HUES6 (cell line): ENCODE measurements around the gene SNRPB.

Experiments
- H3K27ac ChIP-seq: 2 replicates; pipeline ENCODE4 v1.7.0; 2013; ENCODE audit warnings: low read depth, mild to moderate bottlenecking, low read length, inconsistent platforms
- H3K27me3 ChIP-seq: 2 replicates; pipeline ENCODE4 v1.6.1; 2013; ENCODE audit warnings: low read length; ENCODE audit not compliant: control insufficient read depth, insufficient read depth
- H3K36me3 ChIP-seq: 2 replicates; pipeline ENCODE4 v1.6.1; 2013; ENCODE audit warnings: low read length; ENCODE audit not compliant: control insufficient read depth, insufficient read depth
- H3K4me1 ChIP-seq: 2 replicates; pipeline ENCODE4 v1.6.1; 2013; ENCODE audit warnings: low read length; ENCODE audit not compliant: control insufficient read depth, insufficient read depth
- H3K4me3 ChIP-seq: 2 replicates; pipeline ENCODE4 v1.5.1; 2013; ENCODE audit warnings: low read depth, low read length
- H3K9ac ChIP-seq: one replicate; pipeline ENCODE4 v1.6.1; 2013; ENCODE audit warnings: mild to moderate bottlenecking, low read length
- H3K9me3 ChIP-seq: 2 replicates; pipeline ENCODE4 v1.6.1; 2013; ENCODE audit warnings: low read depth, low read length; ENCODE audit not compliant: control insufficient read depth, insufficient read depth

SNRPB gene

GRCh38 chr20:2455771-2456497 is 14.7 kb downstream of the SNRPB start:
- no peaks in the 10 kb centered on the region for H3K9me3 ChIP-seq
- no peak overlapping the region for H3K27ac ChIP-seq
- peaks cover 24% of the 10 kb centered on the region for H3K36me3 ChIP-seq
- H3K4me1 ChIP-seq, result no peaks in the 10 kb centered on the region
- H3K9ac ChIP-seq, result no peak overlapping the region
- H3K27me3 ChIP-seq, result no peaks in the 10 kb centered on the region
- no peak overlapping the region for H3K4me3 ChIP-seq

GRCh38 chr20:2453792-2454191 is 16.8 kb downstream of the SNRPB start:
- Histone ChIP-seq H3K9me3 (no peaks in the 10 kb centered on the region), H3K9ac (no peak overlapping the region), H3K27me3 (no peaks in the 10 kb centered on the region), H3K4me1 (no peaks in the 10 kb centered on the region), H3K36me3 (peaks cover 3% of the 10 kb centered on the region; the same call in 1 of the 2 replicates), H3K27ac (no peak overlapping the region), H3K4me3 (no peak overlapping the region)

GRCh38 chr20:2451939-2452732 is 18.5 kb downstream of the SNRPB start:
- Histone ChIP-seq H3K27ac (no peak overlapping the region), H3K36me3 (no peaks in the 10 kb centered on the region), H3K27me3 (no peaks in the 10 kb centered on the region), H3K4me3 (no peak overlapping the region), H3K4me1 (no peaks in the 10 kb centered on the region), H3K9me3 (no peaks in the 10 kb centered on the region), H3K9ac (no peak overlapping the region)

- no peak overlapping the region for H3K4me3 ChIP-seq
- no peaks in the 10 kb centered on the region for H3K36me3 ChIP-seq
- no peak overlapping the region for H3K27ac ChIP-seq
- no peak overlapping the region for H3K9ac ChIP-seq
- H3K27me3 ChIP-seq, result no peaks in the 10 kb centered on the region
- no peaks in the 10 kb centered on the region for H3K4me1 ChIP-seq
- H3K9me3 ChIP-seq, result no peaks in the 10 kb centered on the region
These were observed 19.2 kb downstream of the SNRPB start for GRCh38 chr20:2451422-2451821.

GRCh38 chr20:2449386-2449785 is 21.2 kb downstream of the SNRPB start:
- no peaks in the 10 kb centered on the region for H3K4me1 ChIP-seq
- no peak overlapping the region for H3K4me3 ChIP-seq
- H3K36me3 ChIP-seq, result no peaks in the 10 kb centered on the region
- H3K27me3 ChIP-seq, result no peaks in the 10 kb centered on the region
- H3K9ac ChIP-seq, result no peak overlapping the region
- H3K27ac ChIP-seq, result no peak overlapping the region
- no peaks in the 10 kb centered on the region for H3K9me3 ChIP-seq

- no peak overlapping the region for H3K9ac ChIP-seq
These were observed 23.7 kb downstream of the SNRPB start for GRCh38 chr20:2446845-2447244.

GRCh38 chr20:2431185-2431584 is 39.4 kb downstream of the SNRPB start:
- Histone ChIP-seq H3K27me3 (no peaks in the 10 kb centered on the region; the same call in 1 of the 2 replicates), H3K4me1 (no peaks in the 10 kb centered on the region), H3K9me3 (no peaks in the 10 kb centered on the region), H3K9ac (no peak overlapping the region), H3K27ac (no peak overlapping the region), H3K36me3 (no peaks in the 10 kb centered on the region), H3K4me3 (no peak overlapping the region)

More at GRCh38 chr20:2446845-2447244, 23.7 kb downstream of the SNRPB start:
- H3K27ac ChIP-seq, result no peak overlapping the region
- H3K9me3 ChIP-seq, result no peaks in the 10 kb centered on the region
- H3K36me3 ChIP-seq, result no peaks in the 10 kb centered on the region
- H3K27me3 ChIP-seq, result no peaks in the 10 kb centered on the region
- no peaks in the 10 kb centered on the region for H3K4me1 ChIP-seq
- H3K4me3 ChIP-seq, result no peak overlapping the region

GRCh38 chr20:2430538-2430937 is 40.1 kb downstream of the SNRPB start:
- Histone ChIP-seq H3K4me3 (no peak overlapping the region), H3K9me3 (no peaks in the 10 kb centered on the region), H3K36me3 (no peaks in the 10 kb centered on the region), H3K4me1 (no peaks in the 10 kb centered on the region), H3K9ac (no peak overlapping the region), H3K27me3 (no peaks in the 10 kb centered on the region; the same call in 1 of the 2 replicates), H3K27ac (no peak overlapping the region)

GRCh38 chr20:2429051-2429450 is 41.5 kb downstream of the SNRPB start:
- Histone ChIP-seq H3K9ac (no peak overlapping the region), H3K4me3 (no peak overlapping the region), H3K27ac (no peak overlapping the region), H3K9me3 (no peaks in the 10 kb centered on the region; the same call in 1 of the 2 replicates), H3K27me3 (no peaks in the 10 kb centered on the region; the same call in 1 of the 2 replicates), H3K36me3 (no peaks in the 10 kb centered on the region), H3K4me1 (no peaks in the 10 kb centered on the region)

GRCh38 chr20:2421247-2421646 is 49.3 kb downstream of the SNRPB start:
- no peak overlapping the region for H3K4me3 ChIP-seq
- no peak overlapping the region for H3K9ac ChIP-seq
- no peaks in the 10 kb centered on the region for H3K36me3 ChIP-seq
- no peaks in the 10 kb centered on the region for H3K4me1 ChIP-seq
- H3K9me3 ChIP-seq, result no peaks in the 10 kb centered on the region; the same call in 1 of the 2 replicates
- H3K27me3 ChIP-seq, result no peaks in the 10 kb centered on the region
- no peak overlapping the region for H3K27ac ChIP-seq

GRCh38 chr20:2420510-2420909 is 50.1 kb downstream of the SNRPB start:
- H3K4me1 ChIP-seq, result no peaks in the 10 kb centered on the region
- H3K27ac ChIP-seq, result no peak overlapping the region
- H3K27me3 ChIP-seq, result no peaks in the 10 kb centered on the region
- no peaks in the 10 kb centered on the region; the same call in 1 of the 2 replicates for H3K9me3 ChIP-seq
- no peak overlapping the region for H3K9ac ChIP-seq
- no peak overlapping the region for H3K4me3 ChIP-seq
- no peaks in the 10 kb centered on the region for H3K36me3 ChIP-seq
